GM12878 (cell line): Measurements from ENCODE around the gene KLHL5. TPM values are rescaled to one million over a fixed set of nuclear protein-coding genes. Genes with fewer than 3 reads are reported as not detected.

Source experiments
- ATAC-seq: fragments of 200-7000 bp; cut with Tn5 transposase; 3 replicates; pipeline ENCODE4 v1.9.1; 2020; ENCODE audit warnings: mild to moderate bottlenecking, moderate library complexity
- BruUV-seq: library from RNA; stranded (reverse); fragments of 400-500 nt; replicated peaks from 2 replicates; lab custom pipeline; 2021; lab: Mats Ljungman, UMichigan
- CTCF ChIA-PET: fragments of 300-600 bp; sonication (Branson Sonifier 250); formaldehyde crosslinking; extraction: SDS; loops from one replicate; lab custom pipeline; 2021; ENCODE audit warnings: inconsistent platforms; lab: Yijun Ruan, JAX
- POLR2A ChIA-PET: fragments of 350-600 bp; formaldehyde crosslinking; extraction: SDS; loops from one replicate; lab custom pipeline; 2021; ENCODE audit warnings: inconsistent platforms; lab: Charles Lee
- RAD21 ChIA-PET: fragments of 300-600 bp; sonication (Branson Sonifier 250); formaldehyde crosslinking; loops from one replicate; lab custom pipeline; 2023; ENCODE audit warnings: antibody characterized with exemption; ENCODE audit not compliant: unreplicated experiment; lab: Charles Lee
- SMC1A ChIA-PET: fragments of 300-600 bp; sonication (Branson Sonifier 250); formaldehyde crosslinking; loops from one replicate; lab custom pipeline; 2023; ENCODE audit not compliant: unreplicated experiment, uncharacterized antibody; lab: Charles Lee
- DNase-seq: peaks from one replicate; pipeline ENCODE4 v3.0.0-alpha.2; 2011; ENCODE audit warnings: low read depth, low spot score
- FAIRE-seq: peaks from 3 replicates; lab custom pipeline; 2011; peaks lifted over from hg19 to GRCh38; lab: Jason Lieb, UNC
- H2AFZ ChIP-seq: 2 replicates; pipeline ENCODE4 v1.6.0; 2011; ENCODE audit warnings: low read depth, low read length, control low read depth; ENCODE audit not compliant: control insufficient read depth
- H3K27ac ChIP-seq: 2 replicates; pipeline ENCODE4 v1.5.1; 2011; ENCODE audit warnings: control low read depth; ENCODE audit not compliant: control insufficient read depth, insufficient read depth
- H3K27me3 ChIP-seq, 2 experiments: replicated peaks in 1 of 2; 2 replicates each; pipeline versions ENCODE4 v1.6.0 to v1.6.1; 2011; ENCODE audit warnings: low read length in 1 of 2; ENCODE audit not compliant: control insufficient read depth in 2 of 2, insufficient read depth in 2 of 2
- H3K36me3 ChIP-seq, 2 experiments: 2 replicates each; pipeline ENCODE4 v1.5.1; 2011; ENCODE audit warnings: low read length in 1 of 2; ENCODE audit not compliant: control insufficient read depth in 2 of 2, insufficient read depth in 2 of 2
- H3K4me1 ChIP-seq: 2 replicates; pipeline ENCODE4 v1.6.1; 2011; ENCODE audit warnings: mild to moderate bottlenecking, low read length, moderate library complexity, mixed read lengths; ENCODE audit not compliant: control insufficient read depth, insufficient read depth
- H3K4me2 ChIP-seq: 2 replicates; pipeline ENCODE4 v1.6.0; 2011; ENCODE audit warnings: control low read depth; ENCODE audit not compliant: control insufficient read depth, insufficient read depth
- H3K4me3 ChIP-seq: fragments of 200-600 bp; sonication (generic); 2 replicates; pipeline ENCODE4 v1.5.1; 2016
- H3K79me2 ChIP-seq: 2 replicates; pipeline ENCODE4 v1.6.0; 2011; ENCODE audit warnings: low read length; ENCODE audit not compliant: control insufficient read depth, insufficient read depth
- H3K9ac ChIP-seq: 2 replicates; pipeline ENCODE4 v1.8.0; 2011; ENCODE audit warnings: low read length, control low read depth, mixed read lengths; ENCODE audit not compliant: control insufficient read depth, insufficient read depth
- H3K9me3 ChIP-seq: replicated peaks from 3 replicates; pipeline ENCODE4 v1.5.1; 2011; ENCODE audit warnings: mild to moderate bottlenecking, low read length; ENCODE audit not compliant: control insufficient read depth, insufficient read depth
- H4K20me1 ChIP-seq: 2 replicates; pipeline ENCODE4 v1.6.0; 2011; ENCODE audit not compliant: control insufficient read depth, insufficient read depth
- BCL3 ChIP-seq: IDR thresholded peaks from 2 replicates; pipeline ENCODE4 v1.6.1; 2011; ENCODE audit warnings: borderline replicate concordance, low read depth, mild to moderate bottlenecking, moderate library complexity, low read length; ENCODE audit not compliant: insufficient read depth, poor library complexity, severe bottlenecking
- GABPA ChIP-seq: IDR thresholded peaks from 2 replicates; pipeline ENCODE4 v1.6.1; 2014; ENCODE audit warnings: antibody characterized with exemption, low read depth, mild to moderate bottlenecking, inconsistent platforms
- JUNB ChIP-seq: IDR thresholded peaks from 2 replicates; pipeline ENCODE4 v1.6.1; 2016; ENCODE audit warnings: antibody characterized with exemption, mild to moderate bottlenecking
- NBN ChIP-seq: fragments of 450-650 bp; IDR thresholded peaks from 2 replicates; pipeline ENCODE4 v1.6.1; 2016
- RB1 ChIP-seq: fragments of 450-650 bp; formaldehyde crosslinking; IDR thresholded peaks from 2 replicates; pipeline ENCODE4 v1.6.1; 2017; ENCODE audit warnings: mild to moderate bottlenecking, borderline replicate concordance
- RELA ChIP-seq: fragments of 450-650 bp; IDR thresholded peaks from 2 replicates; pipeline ENCODE4 v1.8.0; 2014; ENCODE audit warnings: borderline replicate concordance; ENCODE audit not compliant: partially characterized antibody
- SIN3A ChIP-seq: IDR thresholded peaks from 2 replicates; pipeline ENCODE4 v1.6.1; 2012; ENCODE audit warnings: low read depth, low read length, improper control_type of control experiment
- TARDBP ChIP-seq: IDR thresholded peaks from 2 replicates; pipeline ENCODE4 v1.6.1; 2016; ENCODE audit warnings: borderline replicate concordance
- TCF7 ChIP-seq: IDR thresholded peaks from 2 replicates; pipeline ENCODE4 v1.6.1; 2014; ENCODE audit warnings: antibody characterized with exemption, borderline replicate concordance
- WGBS: methylation state at CpG from one replicate; pipeline ENCODE4 v1.1.6; 2016; ENCODE audit warnings: low lambda C conversion rate; ENCODE audit not compliant: insufficient replicate concordance, insufficient coverage; ENCODE audit errors: missing lambda C conversion rate; 5-methylcytosine and 5-hydroxymethylcytosine counted together
- in situ Hi-C: fragments of 300-500 bp; cut with MboI; formaldehyde crosslinking; loops from 9 replicates; pipeline ENCODE4 v1.14.3; 2018; ENCODE audit warnings: mixed read lengths
- intact Hi-C: fragments of 100-400 bp; cut with micrococcal nuclease; formaldehyde crosslinking; loops from one replicate; pipeline ENCODE4 v1.14.2; 2022; ENCODE audit not compliant: unreplicated experiment
- polyA plus RNA-seq, 11 experiments: library from polyadenylated mRNA; depleted of rRNA in 4 of 11; unstranded in 6 of 11; stranded (reverse) in 5 of 11; fragments of >200 nt; fragmentation: Nextera tagmentation in 4 of 11; fragmentation: Illumina TruSeq in 1 of 11; extraction: Ambion mirVana in 4 of 11; extraction: Trizol in 1 of 11; gene quantifications; 1 replicate in 1 of 11; 2 replicates in 10 of 11; pipeline versions ENCODE4 v1.2.1 to v1.2.3, GENCODE V29; 2011 to 2016; ENCODE audit warnings: inconsistent platforms in 2 of 11, missing spikeins in 2 of 11, low read depth in 1 of 11
- total RNA-seq, 4 experiments: library from RNA; depleted of rRNA in 3 of 4; stranded (reverse); fragments of >200 nt in 3 of 4; fragmentation: Illumina TruSeq in 1 of 4; extraction: Trizol in 1 of 4; gene quantifications; 2 replicates each; pipeline versions ENCODE4 v1.2.1 to v1.2.3, GENCODE V29; 2013 to 2021
- TF ChIP-seq, protein P1 (sequence below): fragments of 450-650 bp; conservative IDR thresholded peaks from 2 replicates; pipeline ENCODE4 v1.6.1; 2017; ENCODE audit warnings: mild to moderate bottlenecking, moderate library complexity

Gene KLHL5
- total and polyA plus RNA-seq, 10 of the 15 experiments (the other 5 are each of a cell fraction or from before 2014, with no cell fraction given), result 4.7 to 27.3 (median 12.6) TPM

DNA sequence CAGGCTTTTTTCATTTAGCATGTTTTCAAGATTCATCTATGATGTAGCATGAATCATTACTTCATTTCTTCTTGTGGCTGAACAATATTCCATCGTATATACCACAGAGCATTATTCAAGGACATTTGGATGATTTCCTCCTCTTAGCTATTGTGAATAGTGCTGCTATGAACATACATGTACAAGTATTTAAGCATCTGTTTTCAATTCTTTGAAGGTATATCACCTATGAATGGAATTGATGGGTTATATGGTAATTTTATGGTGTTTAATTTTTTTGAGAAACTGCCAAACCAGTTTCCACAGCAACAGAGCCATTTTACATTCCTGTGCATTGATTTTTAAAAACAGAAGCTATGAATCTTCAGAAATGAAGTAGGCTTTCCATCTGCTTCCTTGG, 84.2 kb downstream of the KLHL5 start:
- ATAC-seq, result no peak
- POLR2A ChIA-PET, result no interaction called here
- no peak for TF ChIP-seq RB1
- no peak for TF ChIP-seq GABPA
- TF ChIP-seq, all 136 proteins: peak for 0
- no peaks in the 10 kb centered on the region for H3K27me3 ChIP-seq
- H3K4me2 ChIP-seq, result no peak overlapping the region
- H3K27ac ChIP-seq, result no peak overlapping the region
- ChIA-PET SMC1A (interaction anchor here (0.9 to 1.4 kb wide), 3 partner anchors 9 to 244 kb away, joined by 3 to 6 read pairs (median 6); no protein-coding TSS in a partner anchor), RAD21 (interaction anchor here (1.0 kb wide), 1 partner anchor 12 kb away, joined by 3 read pairs; no protein-coding TSS in a partner anchor), CTCF (interaction anchor here (0.6 to 1.5 kb wide), 3 partner anchors 11 to 244 kb away, joined by 3 to 8 read pairs (median 7); no protein-coding TSS in a partner anchor)
- DNase-seq (no peak), FAIRE-seq (no peak)
- in situ Hi-C loops, result no loop called here
- no peak overlapping the region for H3K9ac ChIP-seq
- BruUV-seq, result no TSS peak
- H2AFZ ChIP-seq, result no peak overlapping the region
- H3K36me3 ChIP-seq, result no peaks in the 10 kb centered on the region
- H3K4me3 ChIP-seq, result no peak overlapping the region
- no peaks in the 10 kb centered on the region for H3K9me3 ChIP-seq
- intact Hi-C loops, result no loop called here
- H3K79me2 ChIP-seq, result no peaks in the 10 kb centered on the region
- 53% methylated on average over 1 of the region's 1 CpG for WGBS
- no peaks in the 10 kb centered on the region for H4K20me1 ChIP-seq
- no peaks in the 10 kb centered on the region for H3K4me1 ChIP-seq

GRCh38 chr4:39154009-39154408, 92.0 kb downstream of the KLHL5 start:
- DNase-seq (no peak), ATAC-seq (no peak), FAIRE-seq (no peak)
- H3K4me3 ChIP-seq, result no peak overlapping the region
- no peak overlapping the region for H2AFZ ChIP-seq
- no TSS peak for BruUV-seq
- WGBS, result 97% methylated on average over 4 of the region's 4 CpGs
- no peak overlapping the region for H3K27ac ChIP-seq
- ChIA-PET POLR2A (no interaction called here), CTCF (interaction anchor here (1.2 kb wide), 1 partner anchor 251 kb away, joined by 3 read pairs; no protein-coding TSS in a partner anchor), RAD21 (interaction anchor here (0.7 kb wide), 1 partner anchor 251 kb away, joined by 3 read pairs; no protein-coding TSS in a partner anchor), SMC1A (interaction anchor here (1.5 kb wide), 1 partner anchor 20 kb away, joined by 3 read pairs; no protein-coding TSS in a partner anchor)
- no peaks in the 10 kb centered on the region for H4K20me1 ChIP-seq
- H3K79me2 ChIP-seq, result no peaks in the 10 kb centered on the region
- in situ Hi-C loops (no loop called here), intact Hi-C loops (no loop called here)
- no peak overlapping the region for H3K9ac ChIP-seq
- TF ChIP-seq JUNB (no peak), BCL3 (no peak), RELA (no peak), SIN3A (no peak), TARDBP (no peak), NBN (no peak), TCF7 (no peak)
- TF ChIP-seq, protein P1, sequence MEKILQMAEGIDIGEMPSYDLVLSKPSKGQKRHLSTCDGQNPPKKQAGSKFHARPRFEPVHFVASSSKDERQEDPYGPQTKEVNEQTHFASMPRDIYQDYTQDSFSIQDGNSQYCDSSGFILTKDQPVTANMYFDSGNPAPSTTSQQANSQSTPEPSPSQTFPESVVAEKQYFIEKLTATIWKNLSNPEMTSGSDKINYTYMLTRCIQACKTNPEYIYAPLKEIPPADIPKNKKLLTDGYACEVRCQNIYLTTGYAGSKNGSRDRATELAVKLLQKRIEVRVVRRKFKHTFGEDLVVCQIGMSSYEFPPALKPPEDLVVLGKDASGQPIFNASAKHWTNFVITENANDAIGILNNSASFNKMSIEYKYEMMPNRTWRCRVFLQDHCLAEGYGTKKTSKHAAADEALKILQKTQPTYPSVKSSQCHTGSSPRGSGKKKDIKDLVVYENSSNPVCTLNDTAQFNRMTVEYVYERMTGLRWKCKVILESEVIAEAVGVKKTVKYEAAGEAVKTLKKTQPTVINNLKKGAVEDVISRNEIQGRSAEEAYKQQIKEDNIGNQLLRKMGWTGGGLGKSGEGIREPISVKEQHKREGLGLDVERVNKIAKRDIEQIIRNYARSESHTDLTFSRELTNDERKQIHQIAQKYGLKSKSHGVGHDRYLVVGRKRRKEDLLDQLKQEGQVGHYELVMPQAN, result no peak
- H3K4me2 ChIP-seq, result no peak overlapping the region
- H3K36me3 ChIP-seq, result no peaks in the 10 kb centered on the region
- H3K4me1 ChIP-seq, result no peaks in the 10 kb centered on the region
- H3K27me3 ChIP-seq, result no peaks in the 10 kb centered on the region
- no peaks in the 10 kb centered on the region for H3K9me3 ChIP-seq
